Spleen (tissue), 7 donors: ENCODE measurements around the gene PRMT1.

ENCODE experiments used
- CTCF ChIP-seq, 11 experiments: fragments of 200-600 bp in 7 of 11; fragments of 450-650 bp in 4 of 11; sonication (generic) in 4 of 11; IDR thresholded peaks in 8 of 11; conservative IDR thresholded peaks in 3 of 11; 1 replicate in 7 of 11; 2 replicates in 4 of 11; pipeline versions ENCODE4 v1.4.0 to v1.8.0; 2016 to 2021; ENCODE audit warnings: antibody characterized with exemption in 11 of 11, inconsistent platforms in 4 of 11, mild to moderate bottlenecking in 1 of 11
- POLR2AphosphoS5 ChIP-seq, 3 donors: sonication (generic); formaldehyde crosslinking; IDR thresholded peaks; one replicate each; pipeline ENCODE4 v1.5.1; 2017; ENCODE audit warnings: antibody characterized with exemption in 3 of 3
- donor health status: DM: no; HTN: no; CAD: no; lungs with moderate emphysema.
- donor health status: DM: no; HTN: no; CAD: no.
- donor health status: DM: no; HTN: no; CAD: no.

- peak; percentile 65 to 86 (median 76) for TF ChIP-seq POLR2AphosphoS5 (IDR thresholded peaks at IDR 0.05)
- peak; percentile 95 to 100 (median 100) for TF ChIP-seq CTCF (IDR thresholded peaks at IDR 0.05 in 8 of 11, conservative IDR thresholded peaks at IDR 0.05 in 3 of 11)
These were observed 3.6 kb downstream of the PRMT1 start for GRCh38 chr19:49680421-49681351.
